ENCODE measurements around the gene ADAMTSL3.

- TF ChIP-seq CTCF (conservative IDR thresholded peaks at IDR 0.05; ENCODE audit: low read depth, low read length) (no peak), POLR2A (IDR thresholded peaks at IDR 0.05; ENCODE audit: low read depth, low read length) (no peak), USF2 (IDR thresholded peaks at IDR 0.05; ENCODE audit: low read depth, low read length) (no peak), NFE2L2 (IDR thresholded peaks at IDR 0.05; ENCODE audit: low read depth, low read length) (no peak)
Measured at GRCh38 chr15:83813682-83814081, 159.8 kb downstream of the ADAMTSL3 start.
